ENCODE data around the gene MICAL3.

Gene MICAL3

GRCh38 chr22:17811119-17811518, 213.2 kb downstream of the MICAL3 start:
- no peak for DNase-seq (ENCODE audit: low spot score)

GRCh38 chr22:17810570-17811116, 213.7 kb downstream of the MICAL3 start:
- DNase-seq (ENCODE audit: low spot score): no peak

- no peak for DNase-seq (ENCODE audit: low spot score)
These were observed 215.5 kb downstream of the MICAL3 start for GRCh38 chr22:17808693-17809403.

GRCh38 chr22:17807578-17808410, 216.6 kb downstream of the MICAL3 start:
- no peak for DNase-seq (ENCODE audit: low spot score)

- DNase-seq (ENCODE audit: low spot score): no peak
These were observed 217.3 kb downstream of the MICAL3 start for GRCh38 chr22:17807086-17807485.

GRCh38 chr22:17806437-17806836, 217.9 kb downstream of the MICAL3 start:
- no peak for DNase-seq (ENCODE audit: low spot score)

- DNase-seq (ENCODE audit: low spot score): no peak
These were observed 219.9 kb downstream of the MICAL3 start for GRCh38 chr22:17804331-17805080.

- no peak for DNase-seq (ENCODE audit: low spot score)
These were observed 220.6 kb downstream of the MICAL3 start for GRCh38 chr22:17803609-17804270.

GRCh38 chr22:17802822-17803221, 221.5 kb downstream of the MICAL3 start:
- DNase-seq (ENCODE audit: low spot score): peak; percentile 94

GRCh38 chr22:17802411-17802810, 221.9 kb downstream of the MICAL3 start:
- peak; percentile 44 for DNase-seq (ENCODE audit: low spot score)

- DNase-seq (ENCODE audit: low spot score): no peak
These were observed 226.4 kb downstream of the MICAL3 start for GRCh38 chr22:17797721-17798559.

GRCh38 chr22:17796695-17797094, 227.7 kb downstream of the MICAL3 start:
- no peak for DNase-seq (ENCODE audit: low spot score)

GRCh38 chr22:17795661-17796548, 228.5 kb downstream of the MICAL3 start:
- DNase-seq (ENCODE audit: low spot score): no peak

GRCh38 chr22:17794726-17795542, 229.4 kb downstream of the MICAL3 start:
- no peak for DNase-seq (ENCODE audit: low spot score)

GRCh38 chr22:17792854-17793434, 231.4 kb downstream of the MICAL3 start:
- no peak for DNase-seq (ENCODE audit: low spot score)

- peak; percentile 42 for DNase-seq (ENCODE audit: low spot score)
These were observed 232.1 kb downstream of the MICAL3 start for GRCh38 chr22:17792299-17792698.

- DNase-seq (ENCODE audit: low spot score): no peak
These were observed 233.2 kb downstream of the MICAL3 start for GRCh38 chr22:17791196-17791595.

GRCh38 chr22:17789379-17790200, 234.8 kb downstream of the MICAL3 start:
- no peak for DNase-seq (ENCODE audit: low spot score)

Measured in hematopoietic multipotent progenitor cell treated with erythropoietin and hydrocortisone succinate and interleukin-3 and kit ligand, for 15 days (in vitro differentiated cells).